WTC11 (cell line): ENCODE results near the gene BCL7A. TPM values are rescaled to one million over a fixed set of nuclear protein-coding genes. Genes with fewer than 3 reads are reported as not detected.

Source experiments
- ATAC-seq: fragments of 200-7000 bp; cut with Tn5 transposase; 2 replicates; pipeline ENCODE4 v1.10.0; 2021; ENCODE audit warnings: mild to moderate bottlenecking, moderate library complexity
- CTCF ChIA-PET: fragments of 300-600 bp; sonication (Branson Sonifier 250); formaldehyde crosslinking; loops from one replicate; lab custom pipeline; 2021; ENCODE audit warnings: antibody characterized with exemption; lab: Charles Lee
- POLR2A ChIA-PET: fragments of 350-600 bp; sonication (Branson Sonifier 250); formaldehyde crosslinking; loops from one replicate; lab custom pipeline; 2021; ENCODE audit warnings: antibody characterized with exemption; lab: Charles Lee
- DNase-seq: peaks from one replicate; pipeline ENCODE4 v3.0.0; 2021; ENCODE audit warnings: low spot score
- H3K27ac Mint-ChIP-seq: 2 replicates; pipeline ENCODE4 v1.8.0; 2021; ENCODE audit warnings: mixed read lengths
- H3K27me3 Mint-ChIP-seq: 2 replicates; pipeline ENCODE4 v1.8.0; 2021; ENCODE audit warnings: low read depth, mild to moderate bottlenecking, moderate library complexity, mixed read lengths
- H3K36me3 Mint-ChIP-seq: 2 replicates; pipeline ENCODE4 v1.8.0; 2021; ENCODE audit warnings: mixed read lengths
- H3K4me1 Mint-ChIP-seq: 2 replicates; pipeline ENCODE4 v1.8.0; 2022; ENCODE audit warnings: mixed read lengths
- H3K4me3 Mint-ChIP-seq: 2 replicates; pipeline ENCODE4 v1.8.0; 2021; ENCODE audit warnings: mild to moderate bottlenecking, moderate library complexity, mixed read lengths
- H3K9me3 Mint-ChIP-seq: 2 replicates; pipeline ENCODE4 v1.8.0; 2021; ENCODE audit warnings: mixed read lengths
- ATF2 ChIP-seq: sonication (generic); formaldehyde crosslinking; IDR thresholded peaks from 2 replicates; pipeline ENCODE4 v1.8.1; 2022; ENCODE audit warnings: low read depth, missing genetic modification reagents, borderline replicate concordance
- CDX4 ChIP-seq: fragments of 250-450 bp; sonication (Bioruptor Pico); IDR thresholded peaks from 2 replicates; pipeline ENCODE4 v1.9.0; 2021; ENCODE audit warnings: moderate library complexity, mild to moderate bottlenecking, inconsistent platforms, borderline replicate concordance
- CREB1 ChIP-seq: sonication (generic); formaldehyde crosslinking; IDR thresholded peaks from 2 replicates; pipeline ENCODE4 v1.8.0; 2023; ENCODE audit warnings: mild to moderate bottlenecking, missing genetic modification reagents
- FOXK1 ChIP-seq: sonication (generic); formaldehyde crosslinking; IDR thresholded peaks from 2 replicates; pipeline ENCODE4 v1.8.0; 2022; ENCODE audit warnings: mild to moderate bottlenecking, moderate library complexity, missing genetic modification reagents
- MYBL2 ChIP-seq: sonication (generic); formaldehyde crosslinking; IDR thresholded peaks from 2 replicates; pipeline ENCODE4 v1.8.1; 2023; ENCODE audit warnings: mild to moderate bottlenecking, moderate library complexity, missing genetic modification reagents
- NFATC4 ChIP-seq: fragments of 250-450 bp; sonication (Bioruptor Pico); IDR thresholded peaks from 2 replicates; pipeline ENCODE4 v1.9.0; 2021; ENCODE audit warnings: mild to moderate bottlenecking
- NR3C1 ChIP-seq: sonication (generic); formaldehyde crosslinking; conservative IDR thresholded peaks from 2 replicates; pipeline ENCODE4 v1.8.1; 2023; ENCODE audit warnings: low read depth, mild to moderate bottlenecking, missing genetic modification reagents
- RELA ChIP-seq: sonication (generic); formaldehyde crosslinking; IDR thresholded peaks from 2 replicates; pipeline ENCODE4 v1.8.1; 2022; ENCODE audit warnings: missing genetic modification reagents, mild to moderate bottlenecking, borderline replicate concordance
- SMAD3 ChIP-seq: sonication (generic); formaldehyde crosslinking; IDR thresholded peaks from 2 replicates; pipeline ENCODE4 v1.8.0; 2022; ENCODE audit warnings: missing genetic modification reagents, mild to moderate bottlenecking, borderline replicate concordance
- SMAD4 ChIP-seq: sonication (generic); formaldehyde crosslinking; IDR thresholded peaks from 2 replicates; pipeline ENCODE4 v1.8.0; 2022; ENCODE audit warnings: mild to moderate bottlenecking, missing genetic modification reagents
- TCF7 ChIP-seq: sonication (generic); formaldehyde crosslinking; IDR thresholded peaks from 2 replicates; pipeline ENCODE4 v1.8.0; 2022; ENCODE audit warnings: mild to moderate bottlenecking, low read depth, missing genetic modification reagents, moderate library complexity
- ZBTB21 ChIP-seq: sonication (generic); formaldehyde crosslinking; IDR thresholded peaks from 2 replicates; pipeline ENCODE4 v1.8.1; 2023; ENCODE audit warnings: mild to moderate bottlenecking, missing genetic modification reagents, borderline replicate concordance
- ZMAT4 ChIP-seq: fragments of 250-450 bp; sonication (Bioruptor Pico); IDR thresholded peaks from 2 replicates; pipeline ENCODE4 v1.9.0; 2021; ENCODE audit warnings: mild to moderate bottlenecking
- ZNF425 ChIP-seq: fragments of 250-450 bp; sonication (Bioruptor Pico); conservative IDR thresholded peaks from 2 replicates; pipeline ENCODE4 v1.9.0; 2021; ENCODE audit warnings: mild to moderate bottlenecking
- ZNF532 ChIP-seq: fragments of 250-450 bp; sonication (Bioruptor Pico); IDR thresholded peaks from 2 replicates; pipeline ENCODE4 v1.9.0; 2021; ENCODE audit warnings: mild to moderate bottlenecking, borderline replicate concordance
- total RNA-seq: library from RNA; stranded (reverse); gene quantifications from 3 replicates; pipeline ENCODE4 v1.2.3, GENCODE V29; 2021

Gene BCL7A
- total RNA-seq, 1 experiment from 2014 or later = 19.7 TPM

GRCh38 chr12:121989276-121990113 is 32.2 kb upstream of the BCL7A start:
- Mint-ChIP-seq H3K4me3 (no peak overlapping the region), H3K4me1 (no peaks in the 10 kb centered on the region), H3K36me3 (no peaks in the 10 kb centered on the region), H3K9me3 (no peaks in the 10 kb centered on the region), H3K27me3 (no peaks in the 10 kb centered on the region), H3K27ac (no peak overlapping the region)
- CTCF ChIA-PET = interaction anchor here (1.6 kb wide), 1 partner anchor 31 kb away, joined by 4 read pairs; no protein-coding TSS in a partner anchor
- TF ChIP-seq SMAD4 (CRISPR knock-in tag) (no peak), ATF2 (CRISPR knock-in tag) (no peak), NFATC4 (CRISPR knock-in tag) (no peak), FOXK1 (no peak)
- ATAC-seq (no peak), DNase-seq (no peak)
- POLR2A ChIA-PET = no interaction called here

- Mint-ChIP-seq H3K4me1 (no peaks in the 10 kb centered on the region), H3K9me3 (no peaks in the 10 kb centered on the region), H3K27me3 (no peaks in the 10 kb centered on the region), H3K36me3 (no peaks in the 10 kb centered on the region), H3K4me3 (no peak overlapping the region), H3K27ac (no peak overlapping the region)
- no peak for ATAC-seq
- TF ChIP-seq MYBL2 (CRISPR knock-in tag) = no peak
- TF ChIP-seq SMAD3 = no peak
- TF ChIP-seq CREB1 (CRISPR knock-in tag) = no peak
- TF ChIP-seq ZMAT4 (CRISPR knock-in tag) = no peak
- TF ChIP-seq ZBTB21 (CRISPR knock-in tag) = no peak
- TF ChIP-seq NR3C1 = no peak
- CTCF ChIA-PET = interaction anchor here (1.6 kb wide), 1 partner anchor 32 kb away, joined by 4 read pairs; no protein-coding TSS in a partner anchor
- POLR2A ChIA-PET = no interaction called here
- DNase-seq = no peak
Observed at GRCh38 chr12:121990114-121990647, 31.5 kb upstream of the BCL7A start.

- Mint-ChIP-seq H3K27ac (no peak overlapping the region), H3K27me3 (no peaks in the 10 kb centered on the region)
- POLR2A ChIA-PET = no interaction called here
- ATAC-seq = no peak
- no peak for TF ChIP-seq TCF7 (CRISPR knock-in tag)
- TF ChIP-seq NFATC4 (CRISPR knock-in tag) = no peak
- no peak for TF ChIP-seq ZNF425 (CRISPR knock-in tag)
- TF ChIP-seq ZNF532 (CRISPR knock-in tag) = no peak
- TF ChIP-seq NR3C1 = no peak
- no peak for TF ChIP-seq CDX4 (CRISPR knock-in tag)
- no peak for TF ChIP-seq RELA (CRISPR knock-in tag)
- no peak for TF ChIP-seq SMAD3
- TF ChIP-seq, all 79 proteins: peak for 0
- Mint-ChIP-seq H3K9me3 (no peaks in the 10 kb centered on the region), H3K36me3 (no peaks in the 10 kb centered on the region), H3K4me1 (no peaks in the 10 kb centered on the region), H3K4me3 (no peak overlapping the region)
- no peak for DNase-seq
- CTCF ChIA-PET = interaction anchor here (1.1 to 1.6 kb wide), 2 partner anchors 33 to 40 kb away, joined by 3 to 4 read pairs; no protein-coding TSS in a partner anchor
Observed at GRCh38 chr12:121990692-121991603, 30.7 kb upstream of the BCL7A start.
